ENCODE results near the gene HPS4. TPM values are rescaled to one million over a fixed set of nuclear protein-coding genes. Genes with fewer than 3 reads are reported as not detected.
A peak's percentile ranks its signal among the peaks of the same experiment; 100 is the strongest.

HPS4 gene
- polyA plus RNA-seq, 1 of the 3 experiments (the other 2 are of a cell fraction), result 22.5 TPM

GRCh38 chr22:26430600-26430999 is 53.0 kb downstream of the HPS4 start:
- Histone ChIP-seq H2AFZ (ENCODE audit: low read depth) (no peak overlapping the region), H3K4me1 (ENCODE audit: control insufficient read depth in 1 of 2, insufficient read depth in 2 of 2, low read depth in 1 of 2, low read length in 1 of 2) (peaks cover 0 to 13% of the 10 kb centered on the region in 2 experiments; a peak in 1 of 4 replicates), H4K20me1 (ENCODE audit: insufficient read depth) (no peaks in the 10 kb centered on the region), H3K9me3 (no peaks in the 10 kb centered on the region), H3K27ac (ENCODE audit: low read depth in 2 of 2, low read length in 1 of 2) (no peak overlapping the region), H3K4me2 (no peak overlapping the region), H3K4me3 (ENCODE audit: low read depth in 2 of 2, low read length in 1 of 2) (no peak overlapping the region), H3K79me2 (ENCODE audit: insufficient read depth) (no peaks in the 10 kb centered on the region), H3K9me2 (no peaks in the 10 kb centered on the region), H3K9ac (no peak overlapping the region), H3K27me3 (ENCODE audit: insufficient read depth) (no peaks in the 10 kb centered on the region; the same call in 1 of the 2 replicates), H3K36me3 (replicated peaks in 1 of 2; ENCODE audit: control insufficient read depth in 1 of 2, insufficient read depth in 2 of 2, low read length in 1 of 2) (peaks cover 0 to 12% of the 10 kb centered on the region in 2 experiments), H3F3A (replicated peaks; ENCODE audit: insufficient read depth) (peaks cover 7% of the 10 kb centered on the region)
- 75% methylated on average over 2 of the region's 2 CpGs for WGBS (ENCODE audit: low lambda C conversion rate)
- TF ChIP-seq EP300 (IDR thresholded peaks at IDR 0.05; ENCODE audit: borderline replicate concordance in 1 of 2, low read depth in 1 of 2, low read length in 1 of 2), result no peak
- TF ChIP-seq MEF2A (IDR thresholded peaks at IDR 0.05; ENCODE audit: borderline replicate concordance, low read depth), result no peak
- no peak for TF ChIP-seq FOXJ3 (CRISPR knock-in tag; IDR thresholded peaks at IDR 0.05)
- no peak for TF ChIP-seq ELF1 (IDR thresholded peaks at IDR 0.05)
- TF ChIP-seq, protein P1, sequence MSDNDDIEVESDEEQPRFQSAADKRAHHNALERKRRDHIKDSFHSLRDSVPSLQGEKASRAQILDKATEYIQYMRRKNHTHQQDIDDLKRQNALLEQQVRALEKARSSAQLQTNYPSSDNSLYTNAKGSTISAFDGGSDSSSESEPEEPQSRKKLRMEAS (IDR thresholded peaks at IDR 0.05; ENCODE audit: low read depth), result no peak
- TF ChIP-seq, protein P2, sequence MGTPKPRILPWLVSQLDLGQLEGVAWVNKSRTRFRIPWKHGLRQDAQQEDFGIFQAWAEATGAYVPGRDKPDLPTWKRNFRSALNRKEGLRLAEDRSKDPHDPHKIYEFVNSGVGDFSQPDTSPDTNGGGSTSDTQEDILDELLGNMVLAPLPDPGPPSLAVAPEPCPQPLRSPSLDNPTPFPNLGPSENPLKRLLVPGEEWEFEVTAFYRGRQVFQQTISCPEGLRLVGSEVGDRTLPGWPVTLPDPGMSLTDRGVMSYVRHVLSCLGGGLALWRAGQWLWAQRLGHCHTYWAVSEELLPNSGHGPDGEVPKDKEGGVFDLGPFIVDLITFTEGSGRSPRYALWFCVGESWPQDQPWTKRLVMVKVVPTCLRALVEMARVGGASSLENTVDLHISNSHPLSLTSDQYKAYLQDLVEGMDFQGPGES (IDR thresholded peaks at IDR 0.05; ENCODE audit: low read depth, low read length), result no peak
- no peak for TF ChIP-seq GATA2 (CRISPR knock-in tag; IDR thresholded peaks at IDR 0.05)
- no peak for TF ChIP-seq YY1 (IDR thresholded peaks at IDR 0.05; ENCODE audit: low read depth)
- no peak for DNase-seq
- ChIA-PET POLR2A (interaction anchor here (0.8 kb wide), 1 partner anchor 15 kb away, joined by 3 read pairs; no protein-coding TSS in a partner anchor), CTCF (interaction anchor here (1.0 to 2.6 kb wide), 5 partner anchors 31 to 67 kb away, joined by 3 to 13 read pairs (median 4); no protein-coding TSS in a partner anchor)

- H3K9me3 ChIP-seq, result no peaks in the 10 kb centered on the region
- WGBS (ENCODE audit: low lambda C conversion rate), result 11% methylated on average over 22 of the region's 50 CpGs
- TF ChIP-seq TCF12 (IDR thresholded peaks at IDR 0.05) (no peak), YY1 (IDR thresholded peaks at IDR 0.05; ENCODE audit: low read depth) (no peak), SMC3 (IDR thresholded peaks at IDR 0.05; ENCODE audit: low read depth, low read length) (no peak), GATA2 (CRISPR knock-in tag; IDR thresholded peaks at IDR 0.05) (no peak), POLR2AphosphoS5 (IDR thresholded peaks at IDR 0.05; ENCODE audit: low read depth, low read length) (no peak), ELF1 (IDR thresholded peaks at IDR 0.05) (no peak), EP300 (IDR thresholded peaks at IDR 0.05; ENCODE audit: borderline replicate concordance in 1 of 2, low read depth in 1 of 2, low read length in 1 of 2) (no peak), MXI1 (IDR thresholded peaks at IDR 0.05; ENCODE audit: low read depth, low read length) (no peak), CHD2 (IDR thresholded peaks at IDR 0.05; ENCODE audit: low read length, partially characterized antibody) (no peak), FOXJ3 (CRISPR knock-in tag; IDR thresholded peaks at IDR 0.05) (no peak), NFIC (IDR thresholded peaks at IDR 0.05; ENCODE audit: borderline replicate concordance) (no peak)
- TF ChIP-seq, protein P1 (IDR thresholded peaks at IDR 0.05; ENCODE audit: low read depth), result no peak
- TF ChIP-seq, protein P3, sequence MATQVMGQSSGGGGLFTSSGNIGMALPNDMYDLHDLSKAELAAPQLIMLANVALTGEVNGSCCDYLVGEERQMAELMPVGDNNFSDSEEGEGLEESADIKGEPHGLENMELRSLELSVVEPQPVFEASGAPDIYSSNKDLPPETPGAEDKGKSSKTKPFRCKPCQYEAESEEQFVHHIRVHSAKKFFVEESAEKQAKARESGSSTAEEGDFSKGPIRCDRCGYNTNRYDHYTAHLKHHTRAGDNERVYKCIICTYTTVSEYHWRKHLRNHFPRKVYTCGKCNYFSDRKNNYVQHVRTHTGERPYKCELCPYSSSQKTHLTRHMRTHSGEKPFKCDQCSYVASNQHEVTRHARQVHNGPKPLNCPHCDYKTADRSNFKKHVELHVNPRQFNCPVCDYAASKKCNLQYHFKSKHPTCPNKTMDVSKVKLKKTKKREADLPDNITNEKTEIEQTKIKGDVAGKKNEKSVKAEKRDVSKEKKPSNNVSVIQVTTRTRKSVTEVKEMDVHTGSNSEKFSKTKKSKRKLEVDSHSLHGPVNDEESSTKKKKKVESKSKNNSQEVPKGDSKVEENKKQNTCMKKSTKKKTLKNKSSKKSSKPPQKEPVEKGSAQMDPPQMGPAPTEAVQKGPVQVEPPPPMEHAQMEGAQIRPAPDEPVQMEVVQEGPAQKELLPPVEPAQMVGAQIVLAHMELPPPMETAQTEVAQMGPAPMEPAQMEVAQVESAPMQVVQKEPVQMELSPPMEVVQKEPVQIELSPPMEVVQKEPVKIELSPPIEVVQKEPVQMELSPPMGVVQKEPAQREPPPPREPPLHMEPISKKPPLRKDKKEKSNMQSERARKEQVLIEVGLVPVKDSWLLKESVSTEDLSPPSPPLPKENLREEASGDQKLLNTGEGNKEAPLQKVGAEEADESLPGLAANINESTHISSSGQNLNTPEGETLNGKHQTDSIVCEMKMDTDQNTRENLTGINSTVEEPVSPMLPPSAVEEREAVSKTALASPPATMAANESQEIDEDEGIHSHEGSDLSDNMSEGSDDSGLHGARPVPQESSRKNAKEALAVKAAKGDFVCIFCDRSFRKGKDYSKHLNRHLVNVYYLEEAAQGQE (IDR thresholded peaks at IDR 0.05; ENCODE audit: low read depth, low read length), result no peak
- TF ChIP-seq, protein P2 (IDR thresholded peaks at IDR 0.05; ENCODE audit: low read depth, low read length), result no peak
- no peak overlapping the region for H2AFZ ChIP-seq (ENCODE audit: low read depth)
- peaks cover 0 to 11% of the 10 kb centered on the region in 2 experiments for H3K36me3 ChIP-seq (replicated peaks in 1 of 2; ENCODE audit: control insufficient read depth in 1 of 2, insufficient read depth in 2 of 2, low read length in 1 of 2)
- H3K27ac ChIP-seq (ENCODE audit: low read depth in 2 of 2, low read length in 1 of 2), result no peak overlapping the region
- H4K20me1 ChIP-seq (ENCODE audit: insufficient read depth), result no peaks in the 10 kb centered on the region
- peak overlapping the region; percentile 58 to 60 for H3K4me3 ChIP-seq (ENCODE audit: low read depth in 2 of 2, low read length in 1 of 2)
- H3K4me1 ChIP-seq (ENCODE audit: control insufficient read depth in 1 of 2, insufficient read depth in 2 of 2, low read depth in 1 of 2, low read length in 1 of 2), result peaks cover 0 to 13% of the 10 kb centered on the region in 2 experiments; a peak in 1 of 4 replicates
- POLR2A ChIA-PET, result interaction anchor here (1.0 kb wide), 1 partner anchor 54 kb away, joined by 3 read pairs; the partner anchor contains the start of genes HPS4 and SRRD
- H3K4me2 ChIP-seq, result peak overlapping the region; percentile 80
- DNase-seq, result peak; percentile 76
- 0 out of 2 replicates have a peak overlapping the region, but pooled peaks have one; percentile 9 for H3K9ac ChIP-seq
- peaks cover 7% of the 10 kb centered on the region for H3F3A ChIP-seq (replicated peaks; ENCODE audit: insufficient read depth)
- no peaks in the 10 kb centered on the region; the same call in 1 of the 2 replicates for H3K27me3 ChIP-seq (ENCODE audit: insufficient read depth)
- CTCF ChIA-PET, result interaction anchor here (0.6 to 2.6 kb wide), 9 partner anchors 9 to 666 kb away, joined by 3 to 13 read pairs (median 3); no protein-coding TSS in a partner anchor
- no peaks in the 10 kb centered on the region for H3K9me2 ChIP-seq
- H3K79me2 ChIP-seq (ENCODE audit: insufficient read depth), result no peaks in the 10 kb centered on the region
Observed at GRCh38 chr22:26429458-26430286, 53.9 kb downstream of the HPS4 start.

All from SK-N-SH (cell line).